ENCODE measurements around the gene COL12A1.

The COL12A1 gene

DNA sequence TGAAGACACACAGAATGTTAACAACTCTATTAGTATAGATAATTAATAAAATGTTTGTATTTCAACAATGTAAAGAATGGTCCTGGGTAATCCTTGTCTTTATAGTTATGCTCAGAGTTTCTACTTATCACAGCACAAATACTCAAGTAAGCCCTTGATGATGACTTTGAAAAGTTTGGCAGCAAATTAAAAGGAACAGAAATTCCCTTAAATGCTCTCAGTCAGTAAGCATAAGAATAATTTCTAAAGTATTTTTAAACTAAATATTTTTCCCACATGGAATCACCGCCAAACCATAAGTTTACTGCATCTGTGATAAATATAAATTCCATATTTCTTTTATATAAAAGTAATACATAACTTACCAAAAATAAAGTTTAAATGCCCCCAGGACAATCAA lies 96.1 kb downstream of the COL12A1 start:
- TF ChIP-seq MYC (IDR thresholded peaks at IDR 0.05; ENCODE audit: low read depth, low read length), result no peak
- no peak for TF ChIP-seq POLR2A (IDR thresholded peaks at IDR 0.05; ENCODE audit: extremely low read depth, insufficient read length)
- no peak for TF ChIP-seq MAX (IDR thresholded peaks at IDR 0.05; ENCODE audit: low read depth, low read length)
- TF ChIP-seq, protein P1, sequence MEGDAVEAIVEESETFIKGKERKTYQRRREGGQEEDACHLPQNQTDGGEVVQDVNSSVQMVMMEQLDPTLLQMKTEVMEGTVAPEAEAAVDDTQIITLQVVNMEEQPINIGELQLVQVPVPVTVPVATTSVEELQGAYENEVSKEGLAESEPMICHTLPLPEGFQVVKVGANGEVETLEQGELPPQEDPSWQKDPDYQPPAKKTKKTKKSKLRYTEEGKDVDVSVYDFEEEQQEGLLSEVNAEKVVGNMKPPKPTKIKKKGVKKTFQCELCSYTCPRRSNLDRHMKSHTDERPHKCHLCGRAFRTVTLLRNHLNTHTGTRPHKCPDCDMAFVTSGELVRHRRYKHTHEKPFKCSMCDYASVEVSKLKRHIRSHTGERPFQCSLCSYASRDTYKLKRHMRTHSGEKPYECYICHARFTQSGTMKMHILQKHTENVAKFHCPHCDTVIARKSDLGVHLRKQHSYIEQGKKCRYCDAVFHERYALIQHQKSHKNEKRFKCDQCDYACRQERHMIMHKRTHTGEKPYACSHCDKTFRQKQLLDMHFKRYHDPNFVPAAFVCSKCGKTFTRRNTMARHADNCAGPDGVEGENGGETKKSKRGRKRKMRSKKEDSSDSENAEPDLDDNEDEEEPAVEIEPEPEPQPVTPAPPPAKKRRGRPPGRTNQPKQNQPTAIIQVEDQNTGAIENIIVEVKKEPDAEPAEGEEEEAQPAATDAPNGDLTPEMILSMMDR (IDR thresholded peaks at IDR 0.05; ENCODE audit: low read depth, low read length), result no peak
- no peak overlapping the region for H3K4me3 ChIP-seq (ENCODE audit: low read depth, low read length)
- DNase-seq (ENCODE audit: low read depth), result no peak

DNA sequence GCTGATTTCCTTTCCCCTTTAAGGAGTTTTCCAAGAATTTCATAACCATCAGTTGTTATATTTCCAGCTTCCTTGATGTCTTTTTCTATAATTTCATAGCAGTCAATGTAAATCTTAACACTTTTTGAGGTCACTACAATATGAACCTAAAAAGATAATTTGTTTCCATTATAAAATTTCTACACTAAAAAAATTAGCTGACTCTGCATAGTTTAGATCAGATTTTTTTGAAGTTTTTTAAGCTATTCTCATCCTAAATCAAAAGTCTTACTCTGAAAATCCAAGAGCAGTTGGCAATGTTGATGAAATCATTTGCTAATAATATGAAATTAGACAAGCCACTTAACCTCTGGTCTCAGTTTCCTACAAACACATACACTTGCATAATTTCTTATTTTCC lies 96.8 kb downstream of the COL12A1 start:
- TF ChIP-seq MYC (IDR thresholded peaks at IDR 0.05; ENCODE audit: low read depth, low read length) (no peak), MAX (IDR thresholded peaks at IDR 0.05; ENCODE audit: low read depth, low read length) (no peak), POLR2A (IDR thresholded peaks at IDR 0.05; ENCODE audit: extremely low read depth, insufficient read length) (no peak)
- TF ChIP-seq, protein P1 (IDR thresholded peaks at IDR 0.05; ENCODE audit: low read depth, low read length), result no peak
- H3K4me3 ChIP-seq (ENCODE audit: low read depth, low read length), result no peak overlapping the region
- no peak for DNase-seq (ENCODE audit: low read depth)

DNA sequence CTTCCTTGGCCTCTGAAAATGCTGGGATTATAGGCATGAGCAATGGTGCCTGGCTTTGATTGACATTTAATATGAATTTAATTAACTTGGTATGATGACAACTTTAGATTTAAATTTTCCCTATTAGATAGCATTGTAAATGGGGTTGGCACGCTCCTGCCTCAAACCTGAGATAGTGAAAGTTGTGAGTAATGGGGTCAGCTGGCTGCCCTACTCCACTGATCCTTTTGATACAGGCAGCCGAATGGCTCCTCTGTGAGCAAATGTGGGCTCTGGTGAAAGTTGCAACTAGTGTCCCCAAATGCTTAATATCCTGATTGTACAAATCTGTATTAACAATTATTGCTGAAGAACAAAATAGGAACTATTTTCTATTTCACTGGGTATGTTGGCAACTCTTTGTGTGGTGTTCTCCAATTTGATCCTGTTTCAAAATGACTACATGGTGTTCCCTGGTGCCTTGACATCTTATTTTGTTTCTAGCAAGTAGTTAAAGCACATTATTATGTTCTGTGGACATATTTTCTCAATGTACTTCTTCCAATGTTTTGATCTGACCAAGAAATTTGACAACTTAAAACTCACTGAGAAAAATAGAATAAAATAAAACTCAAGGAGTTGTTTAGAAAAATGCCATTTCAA lies 97.4 kb downstream of the COL12A1 start:
- H3K4me3 ChIP-seq (ENCODE audit: low read depth, low read length), result no peak overlapping the region
- no peak for TF ChIP-seq POLR2A (IDR thresholded peaks at IDR 0.05; ENCODE audit: extremely low read depth, insufficient read length)
- TF ChIP-seq MYC (IDR thresholded peaks at IDR 0.05; ENCODE audit: low read depth, low read length), result no peak
- DNase-seq (ENCODE audit: low read depth), result no peak

- no peak for DNase-seq (ENCODE audit: low read depth)
- no peak for TF ChIP-seq POLR2A (IDR thresholded peaks at IDR 0.05; ENCODE audit: extremely low read depth, insufficient read length)
- no peak for TF ChIP-seq MYC (IDR thresholded peaks at IDR 0.05; ENCODE audit: low read depth, low read length)
- TF ChIP-seq, protein P1 (IDR thresholded peaks at IDR 0.05; ENCODE audit: low read depth, low read length), result no peak
- no peak for TF ChIP-seq MAX (IDR thresholded peaks at IDR 0.05; ENCODE audit: low read depth, low read length)
- no peak overlapping the region for H3K4me3 ChIP-seq (ENCODE audit: low read depth, low read length)
These were observed 97.9 kb downstream of the COL12A1 start for GRCh38 chr6:75107913-75108312.

DNA sequence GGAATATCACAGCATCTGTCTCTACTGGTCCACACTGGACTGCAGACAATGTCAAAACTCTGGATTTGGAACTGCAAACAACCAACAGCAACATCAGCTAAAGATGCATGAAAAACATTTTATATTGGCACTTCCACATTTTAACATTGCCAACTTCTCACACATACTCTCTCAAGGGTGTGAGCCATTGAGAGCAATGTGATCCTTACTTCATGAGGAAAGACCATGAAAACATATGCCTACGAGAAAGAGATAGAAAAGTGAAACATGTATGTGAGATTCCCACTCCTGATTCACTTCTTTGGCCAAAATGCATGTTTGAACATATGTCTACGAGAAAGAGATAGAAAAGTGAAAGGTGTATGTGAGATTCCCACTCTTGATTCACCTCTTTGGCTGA lies 99.4 kb downstream of the COL12A1 start:
- no peak overlapping the region for H3K4me3 ChIP-seq (ENCODE audit: low read depth, low read length)
- TF ChIP-seq, protein P1 (IDR thresholded peaks at IDR 0.05; ENCODE audit: low read depth, low read length), result no peak
- no peak for TF ChIP-seq POLR2A (IDR thresholded peaks at IDR 0.05; ENCODE audit: extremely low read depth, insufficient read length)
- no peak for TF ChIP-seq MYC (IDR thresholded peaks at IDR 0.05; ENCODE audit: low read depth, low read length)
- TF ChIP-seq MAX (IDR thresholded peaks at IDR 0.05; ENCODE audit: low read depth, low read length), result no peak
- DNase-seq (ENCODE audit: low read depth), result no peak

DNA sequence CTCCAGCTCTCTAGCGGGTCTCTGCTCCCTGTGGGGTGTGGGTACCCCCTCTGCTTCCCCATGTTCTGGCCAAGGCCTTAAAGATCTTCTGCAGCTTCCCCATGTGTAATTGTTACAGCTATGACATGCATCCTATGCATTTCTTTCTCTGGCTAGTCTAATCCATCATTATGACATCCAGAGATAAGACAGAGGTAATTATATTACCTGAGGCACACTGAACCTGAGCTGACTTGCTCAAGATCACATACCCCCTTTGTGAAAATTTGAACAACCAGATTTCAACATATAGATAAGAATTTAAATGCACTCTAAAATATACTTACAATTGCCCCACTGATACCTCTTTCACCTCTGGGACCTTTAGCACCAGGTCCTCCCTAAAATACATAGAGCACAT lies 102.4 kb downstream of the COL12A1 start:
- TF ChIP-seq POLR2A (IDR thresholded peaks at IDR 0.05; ENCODE audit: extremely low read depth, insufficient read length) (no peak), MAX (IDR thresholded peaks at IDR 0.05; ENCODE audit: low read depth, low read length) (no peak), MYC (IDR thresholded peaks at IDR 0.05; ENCODE audit: low read depth, low read length) (no peak)
- TF ChIP-seq, protein P1 (IDR thresholded peaks at IDR 0.05; ENCODE audit: low read depth, low read length), result no peak
- DNase-seq (ENCODE audit: low read depth), result no peak
- H3K4me3 ChIP-seq (ENCODE audit: low read depth, low read length), result no peak overlapping the region
